Nephron progenitor cell (in vitro differentiated cells): ENCODE results near the gene SLC35E1.

Source experiments
- DNase-seq: peaks from one replicate; pipeline ENCODE4 v3.0.0; 2021
- H3K27ac Mint-ChIP-seq: 2 replicates; pipeline ENCODE4 v1.8.0; 2021; ENCODE audit warnings: mild to moderate bottlenecking, moderate library complexity, mixed read lengths
- H3K27me3 Mint-ChIP-seq: 2 replicates; pipeline ENCODE4 v1.8.0; 2021; ENCODE audit warnings: mild to moderate bottlenecking, low read depth, mixed read lengths; ENCODE audit not compliant: poor library complexity
- H3K36me3 Mint-ChIP-seq: 2 replicates; pipeline ENCODE4 v1.8.0; 2021; ENCODE audit warnings: low read depth, mixed read lengths
- H3K4me1 Mint-ChIP-seq: 2 replicates; pipeline ENCODE4 v1.8.0; 2021; ENCODE audit warnings: mixed read lengths
- H3K4me3 Mint-ChIP-seq: 2 replicates; pipeline ENCODE4 v1.8.0; 2021; ENCODE audit warnings: mild to moderate bottlenecking, moderate library complexity, mixed read lengths
- H3K9me3 Mint-ChIP-seq: 2 replicates; pipeline ENCODE4 v1.8.0; 2021; ENCODE audit warnings: mild to moderate bottlenecking, moderate library complexity, mixed read lengths
- CTCF ChIP-seq: fragments of 200-600 bp; sonication (generic); IDR thresholded peaks from 2 replicates; pipeline ENCODE4 v1.5.0; 2021; ENCODE audit warnings: antibody characterized with exemption

SLC35E1 gene

GRCh38 chr19:16575861-16576689, 3.9 kb upstream of the SLC35E1 start:
- DNase-seq, result no peak
- Mint-ChIP-seq H3K4me3 (no peak overlapping the region), H3K27ac (no peak overlapping the region), H3K27me3 (no peaks in the 10 kb centered on the region), H3K9me3 (no peaks in the 10 kb centered on the region), H3K4me1 (peaks cover 39% of the 10 kb centered on the region), H3K36me3 (peaks cover 13% of the 10 kb centered on the region)
- no peak for TF ChIP-seq CTCF

GRCh38 chr19:16575282-16575681, 3.1 kb upstream of the SLC35E1 start:
- DNase-seq, result no peak
- H3K9me3 Mint-ChIP-seq, result no peaks in the 10 kb centered on the region
- no peak for TF ChIP-seq CTCF
- H3K4me1 Mint-ChIP-seq, result peaks cover 39% of the 10 kb centered on the region
- peaks cover 13% of the 10 kb centered on the region for H3K36me3 Mint-ChIP-seq
- H3K4me3 Mint-ChIP-seq, result no peak overlapping the region
- H3K27ac Mint-ChIP-seq, result peak overlapping the region; percentile 32
- H3K27me3 Mint-ChIP-seq, result no peaks in the 10 kb centered on the region

GRCh38 chr19:16573925-16574324, 1.7 kb upstream of the SLC35E1 start:
- Mint-ChIP-seq H3K4me1 (peaks cover 48% of the 10 kb centered on the region), H3K36me3 (peaks cover 13% of the 10 kb centered on the region), H3K9me3 (no peaks in the 10 kb centered on the region), H3K27ac (no peak overlapping the region), H3K27me3 (no peaks in the 10 kb centered on the region), H3K4me3 (peak overlapping the region; percentile 54)
- no peak for DNase-seq
- TF ChIP-seq CTCF, result no peak

GRCh38 chr19:16573296-16573695, 1.1 kb upstream of the SLC35E1 start:
- peak overlapping the region; percentile 97 for H3K4me3 Mint-ChIP-seq
- H3K27me3 Mint-ChIP-seq, result no peaks in the 10 kb centered on the region
- DNase-seq, result no peak
- TF ChIP-seq CTCF, result no peak
- H3K9me3 Mint-ChIP-seq, result no peaks in the 10 kb centered on the region
- peaks cover 13% of the 10 kb centered on the region for H3K36me3 Mint-ChIP-seq
- H3K4me1 Mint-ChIP-seq, result peaks cover 48% of the 10 kb centered on the region
- H3K27ac Mint-ChIP-seq, result peak overlapping the region; percentile 98

- Mint-ChIP-seq H3K4me1 (peaks cover 48% of the 10 kb centered on the region), H3K36me3 (peaks cover 20% of the 10 kb centered on the region), H3K9me3 (no peaks in the 10 kb centered on the region), H3K27ac (no peak overlapping the region), H3K4me3 (peak overlapping the region; percentile 88), H3K27me3 (no peaks in the 10 kb centered on the region)
- no peak for TF ChIP-seq CTCF
- no peak for DNase-seq
Measured at GRCh38 chr19:16571822-16572331, 338 bp downstream of the SLC35E1 start.

- H3K4me1 Mint-ChIP-seq, result peaks cover 48% of the 10 kb centered on the region
- TF ChIP-seq CTCF, result no peak
- peak overlapping the region; percentile 88 for H3K4me3 Mint-ChIP-seq
- H3K27ac Mint-ChIP-seq, result peak overlapping the region; percentile 81
- H3K27me3 Mint-ChIP-seq, result no peaks in the 10 kb centered on the region
- H3K9me3 Mint-ChIP-seq, result no peaks in the 10 kb centered on the region
- DNase-seq, result no peak
- peaks cover 23% of the 10 kb centered on the region for H3K36me3 Mint-ChIP-seq
Measured at GRCh38 chr19:16571283-16571682, 932 bp downstream of the SLC35E1 start.
